SIG-M5 treated with dmso at 0.1 percent for 504 hours (cell line): ENCODE results near the gene CD40LG.
A peak's percentile ranks its signal among the peaks of the same experiment; 100 is the strongest.

Experiments used
- DNase-seq: peaks from one replicate; lab custom pipeline; 2025; ENCODE audit not compliant: unreplicated experiment; lab: John Stamatoyannopoulos, UW

The CD40LG gene

DNA sequence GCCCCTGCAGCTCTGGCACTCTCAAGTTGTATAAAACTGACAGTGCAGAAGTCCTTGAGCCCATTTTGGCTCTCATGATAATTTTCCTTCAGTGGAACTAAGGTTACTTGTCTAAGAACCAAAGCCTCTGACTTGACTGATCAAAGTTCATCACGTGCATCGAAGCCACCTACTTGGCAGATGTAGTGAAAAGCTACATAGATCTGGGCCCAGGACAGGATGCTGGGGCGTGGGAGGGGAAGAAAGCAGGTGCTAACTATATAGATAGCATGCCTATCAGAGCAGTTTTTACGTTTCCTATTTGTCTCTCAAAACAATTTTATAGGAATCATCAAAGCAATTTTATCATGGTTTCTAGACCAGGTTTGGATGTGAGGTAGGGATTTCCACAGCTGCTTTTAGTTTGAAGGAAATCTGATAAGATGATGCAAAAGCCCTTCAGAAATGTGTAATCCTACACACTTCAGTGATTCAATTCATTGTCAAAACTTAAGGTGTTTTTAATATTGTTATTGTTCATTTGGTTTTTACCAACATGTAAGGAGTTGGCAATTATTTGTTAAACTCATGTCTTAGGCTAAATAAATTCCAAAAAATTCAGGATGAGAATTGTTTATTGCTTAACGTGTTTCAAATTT lies 1.2 kb upstream of the CD40LG start:
- DNase-seq, result no peak

DNA sequence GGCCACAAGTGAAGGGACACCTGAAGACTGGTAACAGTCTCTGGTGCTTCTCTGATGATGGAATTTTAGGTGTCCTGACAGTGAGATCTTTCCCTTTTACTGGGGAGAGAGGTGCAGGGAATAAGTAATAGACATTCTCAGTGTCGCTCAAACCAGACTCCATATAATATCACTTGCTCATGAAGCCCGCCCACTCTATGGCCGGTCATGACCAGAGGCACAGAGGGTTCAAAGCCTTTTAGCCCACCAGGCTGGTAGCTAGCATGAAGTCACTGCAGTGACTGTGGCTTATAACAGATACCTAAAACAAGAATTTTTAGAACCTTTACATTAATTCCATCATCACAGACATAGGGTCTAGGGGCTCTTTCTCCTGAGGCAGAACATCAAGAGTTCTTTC lies 2.9 kb downstream of the CD40LG start:
- no peak for DNase-seq

DNA sequence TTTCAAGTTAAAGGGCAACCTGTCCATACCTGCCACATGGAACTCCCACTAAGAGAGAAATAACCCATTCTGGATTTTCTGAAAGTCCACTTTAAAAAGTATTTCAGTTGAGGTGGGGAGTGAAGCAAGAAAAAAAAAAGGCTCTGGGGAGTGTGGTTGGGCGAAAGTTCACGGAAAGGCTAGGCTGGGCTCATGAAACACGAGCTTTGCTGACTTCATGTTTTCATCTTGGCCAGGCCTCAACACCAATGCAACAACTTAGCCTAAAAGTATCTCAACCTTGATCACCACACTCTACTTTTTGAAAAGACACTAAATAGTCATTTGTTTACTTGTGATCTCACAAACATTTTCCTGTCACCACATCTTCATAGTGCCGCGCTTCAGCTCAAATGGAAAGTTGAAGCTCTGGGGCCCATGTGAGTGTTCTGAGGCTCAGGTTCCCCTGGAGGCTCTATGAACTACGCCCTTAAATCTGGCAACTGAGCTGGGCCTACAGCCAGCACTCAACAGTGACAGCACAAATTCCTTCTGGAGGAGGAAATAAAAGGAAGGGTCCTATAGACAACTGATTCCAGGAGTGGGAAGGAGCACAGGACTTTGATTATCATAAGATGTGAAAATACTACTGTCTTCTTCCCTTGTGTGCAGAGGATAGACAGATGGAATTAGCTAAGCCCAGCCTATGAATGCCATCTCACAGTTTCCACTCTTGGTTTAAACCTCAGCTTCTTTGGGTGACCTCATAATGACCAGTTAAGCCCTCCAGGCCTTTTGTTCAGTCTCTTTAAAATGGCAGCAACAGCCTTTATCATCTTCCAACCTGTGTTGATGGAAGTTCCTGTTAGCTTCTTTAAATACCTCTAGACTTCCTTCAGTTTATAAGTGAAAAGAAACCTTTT lies 5.1 kb downstream of the CD40LG start:
- DNase-seq, result no peak

DNA sequence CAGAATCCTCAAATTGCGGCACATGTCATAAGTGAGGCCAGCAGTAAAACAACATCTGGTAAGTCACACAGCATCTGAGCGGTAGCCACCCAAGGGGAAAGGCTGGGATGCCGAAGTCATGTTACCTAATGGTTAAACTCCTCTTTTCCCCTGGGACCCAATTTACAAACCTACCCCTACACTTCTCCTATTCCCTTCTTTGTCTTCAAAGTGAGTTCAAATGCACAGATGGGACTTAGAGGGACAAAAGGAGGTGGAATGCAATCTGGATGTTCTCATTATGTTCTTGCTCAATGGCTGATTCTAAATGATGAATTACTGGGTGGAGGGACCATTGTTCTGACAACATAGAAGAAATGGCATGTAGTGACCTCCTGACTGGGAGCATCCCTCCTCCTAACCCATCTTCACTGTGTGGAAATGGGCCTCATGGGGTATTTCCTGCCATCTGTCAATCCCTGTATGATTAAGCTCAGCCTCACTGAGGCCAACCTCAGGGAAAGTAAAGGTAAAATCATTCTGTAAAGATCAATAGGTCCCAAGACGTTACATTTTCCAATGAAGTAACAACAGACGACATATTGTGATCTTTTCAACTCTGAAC lies 8.5 kb downstream of the CD40LG start:
- DNase-seq, result no peak

DNA sequence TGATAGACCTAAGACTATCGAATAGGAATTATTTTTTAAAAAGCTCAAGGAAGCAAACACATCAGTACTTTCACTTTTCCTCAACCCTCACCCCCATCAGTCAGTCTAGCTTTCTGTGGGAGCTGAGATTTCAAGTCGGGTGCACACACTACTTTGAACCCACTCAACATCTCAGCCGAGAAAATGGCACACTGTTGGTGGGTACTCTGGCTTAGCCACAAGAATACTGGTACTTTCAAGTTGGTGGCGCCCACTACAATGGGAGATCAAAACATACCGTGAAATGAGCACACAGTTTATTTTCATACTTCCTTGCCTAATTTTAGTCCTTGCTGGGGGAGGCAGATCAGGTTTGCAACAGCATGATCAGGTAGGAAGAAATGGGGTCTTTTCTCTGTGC lies 10.2 kb downstream of the CD40LG start:
- DNase-seq, result no peak

DNA sequence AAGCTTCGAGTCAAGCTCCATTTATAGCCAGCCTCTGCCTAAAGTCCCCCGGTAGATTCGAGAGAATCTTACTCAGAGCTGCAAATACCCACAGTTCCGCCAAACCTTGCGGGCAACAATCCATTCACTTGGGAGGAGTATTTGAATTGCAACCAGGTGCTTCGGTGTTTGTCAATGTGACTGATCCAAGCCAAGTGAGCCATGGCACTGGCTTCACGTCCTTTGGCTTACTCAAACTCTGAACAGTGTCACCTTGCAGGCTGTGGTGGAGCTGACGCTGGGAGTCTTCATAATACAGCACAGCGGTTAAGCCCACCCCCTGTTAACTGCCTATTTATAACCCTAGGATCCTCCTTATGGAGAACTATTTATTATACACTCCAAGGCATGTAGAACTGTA lies 11.2 kb downstream of the CD40LG start:
- no peak for DNase-seq

DNA sequence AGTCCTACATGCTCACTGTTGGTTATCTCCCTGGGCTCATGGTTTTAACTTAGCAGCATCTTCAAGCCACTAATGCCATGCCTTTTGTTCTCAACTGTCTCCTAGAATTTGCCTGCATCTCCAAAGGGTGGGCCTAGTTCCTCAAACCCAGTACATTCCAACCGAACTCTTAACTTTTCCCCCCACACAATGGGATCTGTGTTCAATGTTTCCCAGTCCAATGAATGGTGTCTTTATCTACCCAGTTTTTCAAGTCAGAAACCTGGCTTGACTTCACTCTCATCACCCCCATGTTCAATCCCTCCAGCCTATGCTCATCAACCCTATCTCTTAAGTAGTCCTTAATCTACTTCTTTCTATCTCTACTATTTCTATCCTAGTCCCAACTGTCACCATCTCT lies 12.9 kb downstream of the CD40LG start:
- no peak for DNase-seq

DNA sequence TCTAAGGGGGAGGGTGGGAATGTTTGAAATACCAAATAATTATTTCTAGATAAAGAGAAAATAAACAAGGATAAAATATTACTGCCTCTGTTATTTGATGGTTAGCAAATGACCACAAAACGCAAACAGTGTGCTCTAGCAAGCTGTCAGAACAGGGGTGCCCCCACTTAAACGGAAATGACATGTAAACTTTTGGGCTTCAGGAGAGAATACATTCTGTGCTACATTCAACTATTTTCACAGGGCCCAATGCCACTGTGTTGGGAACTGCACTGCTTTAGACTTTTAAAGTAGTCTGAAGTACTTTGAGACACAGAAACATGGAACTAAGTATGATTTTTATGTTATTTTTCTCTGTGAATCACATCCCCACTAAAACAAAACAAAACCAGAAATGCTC lies 14.1 kb downstream of the CD40LG start:
- DNase-seq, result no peak

DNA sequence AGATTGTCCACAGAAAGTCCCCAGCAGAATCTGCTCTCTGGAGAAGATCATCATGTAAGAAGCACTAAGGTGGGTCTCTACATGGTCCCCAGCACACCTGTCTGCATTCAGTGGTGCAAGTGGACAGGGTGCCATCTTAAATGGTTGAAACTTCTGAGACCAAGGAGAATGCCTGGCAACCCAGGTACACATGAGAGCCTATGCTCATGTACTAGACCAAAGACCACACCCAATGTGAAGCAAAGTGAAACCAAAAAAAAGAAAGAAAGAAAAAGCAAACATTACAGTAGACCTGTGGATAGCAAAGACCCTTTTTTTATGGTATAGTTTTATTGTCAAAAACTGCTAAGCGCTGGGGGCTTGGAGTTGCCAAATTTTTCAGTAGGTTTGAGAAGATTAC lies 15.0 kb downstream of the CD40LG start:
- no peak for DNase-seq

DNA sequence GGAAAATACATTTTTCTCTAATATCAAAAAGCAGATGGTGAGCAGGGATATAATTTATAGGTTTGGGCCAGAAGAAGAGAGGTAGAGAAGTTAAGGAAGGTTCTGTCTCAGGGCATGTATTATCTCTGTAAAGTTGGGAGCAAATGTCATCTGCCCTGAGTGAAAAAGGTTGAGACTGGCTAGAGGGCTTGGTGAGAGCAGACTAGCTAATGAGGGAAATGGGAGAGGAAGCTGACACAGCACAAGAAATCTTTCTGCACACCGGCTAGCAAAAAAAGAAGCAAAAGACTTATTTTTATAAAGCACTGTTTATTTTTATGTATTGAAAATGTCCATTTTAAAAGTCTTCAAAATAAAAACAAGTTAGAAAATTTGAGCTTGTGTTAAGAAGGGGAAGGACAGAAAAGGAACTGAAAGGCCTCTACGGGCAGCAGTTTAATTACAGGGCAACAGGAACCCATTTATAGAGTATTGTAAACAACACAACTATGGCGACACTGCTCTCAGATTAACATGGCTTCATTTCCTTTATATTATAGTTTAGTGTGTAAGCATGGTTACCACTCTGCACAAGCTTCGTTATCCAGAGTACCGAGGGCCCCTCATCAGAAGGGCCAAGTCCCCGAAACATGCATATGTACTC lies 17.4 kb downstream of the CD40LG start:
- DNase-seq, result peak; percentile 25

DNA sequence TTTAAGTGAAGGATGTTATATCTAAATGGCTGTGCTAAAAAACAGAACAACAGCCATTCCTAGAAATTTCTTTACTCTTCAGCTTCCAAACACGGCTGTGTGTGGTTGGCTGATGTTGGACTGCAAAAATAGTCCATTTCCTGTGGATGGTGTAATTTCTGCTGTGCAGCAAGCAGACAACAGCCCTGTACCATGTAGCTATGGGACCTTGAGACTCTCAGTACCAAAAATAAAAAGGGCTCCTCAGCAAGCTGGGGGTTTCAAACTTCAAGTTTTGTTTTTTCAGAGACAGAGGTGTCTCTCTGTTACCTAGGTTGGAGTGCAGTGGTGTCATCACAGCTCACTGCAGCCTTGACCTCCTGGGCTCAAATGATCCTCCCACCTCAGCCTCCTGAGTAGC lies 18.1 kb downstream of the CD40LG start:
- peak; percentile 2 for DNase-seq

DNA sequence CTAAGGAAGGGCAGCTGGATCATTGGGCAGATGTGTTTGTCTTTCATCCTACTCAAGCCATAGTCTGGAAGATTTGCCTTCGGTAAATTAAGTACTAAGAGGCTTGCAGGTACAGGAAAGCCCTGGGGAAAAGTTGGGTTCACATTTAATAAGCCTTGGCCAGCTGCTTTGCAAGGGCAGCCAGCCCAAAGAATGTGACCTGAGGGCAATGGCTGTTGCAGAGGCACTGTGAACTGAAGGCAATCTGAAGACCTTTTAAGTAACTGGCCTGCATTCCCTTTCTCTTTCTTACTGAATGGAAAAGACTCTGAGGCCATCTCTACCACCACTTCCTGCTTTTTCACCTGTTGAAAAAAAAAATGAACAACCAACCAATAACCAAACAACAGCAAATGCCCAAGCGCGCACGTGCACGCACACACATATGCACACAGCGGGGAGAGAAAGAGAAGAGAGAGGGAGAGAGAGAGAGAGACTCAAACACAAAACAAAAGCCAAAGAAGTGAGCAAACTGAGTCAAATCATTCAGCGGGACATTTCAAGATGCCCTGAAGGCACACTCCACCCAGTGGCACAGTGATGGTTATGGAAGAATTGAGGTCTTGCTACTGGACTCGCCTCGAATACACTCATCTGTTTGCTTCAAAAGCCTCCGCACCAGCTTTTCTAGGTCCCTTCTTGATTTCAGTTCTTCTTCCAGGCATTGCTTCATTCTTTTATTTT lies 19.6 kb downstream of the CD40LG start:
- DNase-seq, result no peak

DNA sequence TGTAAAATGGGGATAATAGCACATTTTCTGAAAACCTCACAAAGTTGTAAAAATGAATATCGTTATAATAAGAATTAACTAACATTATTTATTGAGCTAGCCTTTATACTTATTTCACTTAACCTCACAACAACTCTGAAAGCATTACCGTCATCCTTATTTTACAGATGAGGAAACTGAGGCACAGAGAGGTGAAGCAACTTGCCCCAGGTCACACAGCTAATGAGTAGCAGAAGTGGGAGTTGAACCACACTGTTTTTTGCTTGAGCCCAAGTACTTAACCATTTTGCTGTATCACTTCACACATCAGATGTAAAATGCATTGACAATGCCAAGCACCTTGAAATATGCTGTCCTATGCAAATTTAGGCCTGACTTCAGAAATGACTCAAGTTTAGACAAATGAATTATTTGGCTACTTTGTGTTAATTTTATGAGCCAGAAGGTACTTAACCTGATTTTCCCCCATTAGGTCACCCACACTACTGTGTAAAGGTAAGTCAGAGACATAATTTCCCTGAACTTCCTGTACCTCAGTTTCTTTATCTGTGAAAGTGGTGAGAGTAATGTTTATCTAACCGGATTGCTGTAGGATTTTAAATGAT lies 23.1 kb downstream of the CD40LG start:
- no peak for DNase-seq

DNA sequence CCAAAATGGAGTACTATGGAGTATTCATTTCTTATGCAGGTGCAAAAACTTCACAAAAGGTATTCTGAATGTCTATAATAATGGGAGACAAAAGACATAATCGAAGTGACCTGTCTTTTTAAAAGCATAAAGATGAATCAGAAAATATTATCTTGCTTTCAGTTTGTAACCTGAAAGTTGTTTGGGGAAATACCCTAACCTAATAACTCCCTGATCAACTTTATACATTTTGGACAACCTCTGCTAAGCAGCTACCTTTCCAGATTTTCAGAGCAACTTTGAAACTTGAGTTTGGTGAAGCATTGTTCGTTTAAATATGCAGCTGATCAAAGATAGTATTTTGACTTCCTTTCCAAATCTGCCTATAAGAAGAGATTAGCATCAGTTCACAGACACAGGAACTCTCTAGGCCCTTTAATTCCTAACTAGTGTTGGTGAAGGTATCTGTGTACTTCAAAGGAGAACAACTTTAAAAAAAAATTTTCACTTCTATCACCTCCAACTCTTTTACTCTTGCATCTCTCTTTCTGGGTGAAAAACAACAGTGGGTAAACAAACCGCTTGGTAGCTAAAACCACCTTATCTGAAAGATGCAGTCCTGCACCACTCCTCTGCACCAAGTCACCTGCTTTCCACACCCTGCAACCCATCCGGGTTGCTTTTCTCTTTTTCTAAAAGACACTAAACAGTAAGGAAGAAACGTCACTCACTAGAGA lies 26.5 kb downstream of the CD40LG start:
- DNase-seq, result no peak

DNA sequence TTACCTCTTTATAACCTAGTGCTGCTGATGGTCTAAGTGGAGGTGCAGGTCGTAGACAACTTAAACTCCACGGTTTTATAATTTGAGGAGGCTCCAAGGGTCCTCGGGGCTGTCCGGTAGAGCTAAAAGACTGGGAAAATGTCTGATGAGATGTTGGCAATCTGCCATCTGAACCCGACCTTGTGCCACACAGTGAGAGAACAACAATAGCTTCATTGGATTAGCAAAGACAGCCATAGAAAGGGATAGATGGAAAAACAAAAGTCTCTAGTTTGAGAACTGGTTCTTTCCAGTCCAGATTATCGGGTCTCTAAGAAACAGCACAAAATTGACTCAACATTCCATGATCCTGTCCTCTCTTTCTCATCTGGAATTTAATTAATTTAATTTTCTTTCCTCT lies 31.6 kb downstream of the CD40LG start:
- DNase-seq, result no peak

DNA sequence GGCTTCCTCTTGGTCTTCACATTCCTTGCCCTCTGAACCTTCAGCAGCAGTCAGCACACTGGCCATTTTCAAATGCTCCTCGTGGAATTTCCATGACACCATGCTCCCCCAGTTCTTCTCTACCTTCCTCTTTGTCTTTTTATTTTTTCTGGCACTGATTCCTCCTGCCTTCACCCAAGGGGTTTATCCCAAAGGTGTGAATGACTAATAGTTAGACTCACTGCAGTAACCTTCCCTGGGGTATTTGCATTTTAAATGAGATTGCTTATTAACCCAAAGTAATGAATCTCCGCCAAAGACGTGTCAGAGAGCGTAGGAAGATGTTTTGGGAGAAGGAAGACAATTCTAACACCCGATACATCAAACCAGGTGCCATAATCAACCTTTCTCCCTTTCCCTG lies 36.2 kb downstream of the CD40LG start:
- no peak for DNase-seq

DNA sequence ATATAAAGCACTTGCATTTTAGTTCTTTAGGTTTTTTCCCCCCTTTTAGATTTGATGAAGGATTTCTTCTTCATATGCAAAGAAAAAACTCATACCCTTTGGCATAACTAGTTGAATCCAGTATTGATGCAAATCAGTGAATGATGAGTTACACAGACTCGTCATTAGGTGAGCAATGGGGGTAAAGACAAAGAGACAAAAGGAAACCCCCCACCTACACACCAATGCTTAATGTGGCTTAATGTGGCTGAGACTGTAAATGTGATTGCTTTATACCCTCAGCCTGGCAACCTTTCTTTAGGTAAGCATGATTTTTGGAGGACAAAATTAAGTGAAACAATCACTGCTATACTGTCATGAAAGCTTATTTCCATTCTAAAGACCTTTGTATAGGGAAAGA lies 39.5 kb downstream of the CD40LG start:
- no peak for DNase-seq

DNA sequence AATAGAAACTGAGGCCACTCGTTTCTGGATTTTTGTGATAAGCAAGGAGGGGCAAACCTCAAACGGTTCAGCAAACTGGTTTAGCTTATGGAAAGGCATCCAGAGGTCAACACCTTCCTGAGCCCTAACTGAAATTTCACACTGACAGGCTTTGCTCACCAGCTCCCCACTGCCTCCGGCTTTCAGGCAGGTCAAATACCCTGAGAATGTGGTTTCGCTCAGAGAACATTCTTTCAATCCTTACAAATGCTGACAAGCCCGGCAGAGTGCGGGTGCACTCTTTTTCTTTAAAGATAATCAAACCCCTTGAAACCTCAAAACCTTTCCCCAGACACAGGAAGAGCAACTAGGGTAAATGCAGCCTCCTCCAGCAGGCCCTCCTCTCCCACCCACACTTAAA lies 41.5 kb downstream of the CD40LG start:
- no peak for DNase-seq

DNA sequence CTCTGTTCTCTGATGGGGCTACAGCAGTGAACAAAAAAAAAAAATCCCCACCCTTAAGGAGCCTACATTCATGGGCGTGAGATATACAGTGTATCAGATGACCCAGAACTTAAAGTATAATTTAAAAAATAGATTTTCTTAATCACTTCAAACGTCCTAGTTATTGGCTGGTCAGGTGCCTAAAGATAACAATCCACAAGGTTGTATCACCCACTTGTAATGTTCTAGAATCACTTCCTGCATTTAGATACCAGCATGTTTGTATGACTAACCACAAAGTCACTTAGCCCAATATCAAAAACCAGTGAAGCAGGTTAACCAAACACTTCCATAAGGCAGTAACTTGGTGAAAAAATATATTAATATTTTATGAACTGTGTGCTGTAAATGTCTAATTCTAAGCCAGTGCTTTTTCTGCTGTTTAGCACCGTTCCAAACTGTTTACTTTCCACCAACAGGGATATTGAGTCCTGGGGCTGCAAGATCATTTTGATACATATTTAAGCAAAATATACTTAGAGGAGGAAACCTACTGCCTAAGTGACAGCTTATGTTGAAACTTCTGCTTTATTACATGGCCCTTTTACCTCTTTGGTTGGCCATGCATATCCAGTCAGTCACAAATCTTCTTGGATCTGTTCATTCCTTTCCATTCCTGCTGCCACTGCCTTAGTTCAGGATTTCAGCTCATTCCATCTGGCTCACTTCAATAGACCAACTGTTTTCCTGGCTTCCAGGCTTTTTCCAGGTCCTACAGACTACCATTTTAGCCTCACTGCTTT lies 43.3 kb downstream of the CD40LG start:
- DNase-seq, result no peak
